ENCODE data around the gene MBD5.

The MBD5 gene

GRCh38 chr2:148306027-148306426, 285.1 kb downstream of the MBD5 start:
- Histone ChIP-seq H3K4me3 (ENCODE audit: low read length) (no peak overlapping the region), H3K36me3 (replicated peaks; ENCODE audit: low read depth, low read length) (no peaks in the 10 kb centered on the region), H3K4me2 (ENCODE audit: low read length) (no peak overlapping the region), H3K27me3 (ENCODE audit: low read depth, low read length) (no peaks in the 10 kb centered on the region), H3K9me3 (ENCODE audit: insufficient read depth, low read length) (no peaks in the 10 kb centered on the region), H3K9ac (ENCODE audit: low read length) (no peak overlapping the region), H4K20me1 (ENCODE audit: insufficient read depth, low read length) (no peaks in the 10 kb centered on the region), H2AFZ (ENCODE audit: low read depth, low read length) (no peak overlapping the region), H3K4me1 (ENCODE audit: low read length) (no peaks in the 10 kb centered on the region), H3K79me2 (ENCODE audit: low read length) (no peaks in the 10 kb centered on the region), H3K27ac (ENCODE audit: low read length) (no peak overlapping the region)
- TF ChIP-seq CTCF (IDR thresholded peaks at IDR 0.05; ENCODE audit: low read depth, low read length) (no peak), EZH2phosphoT487 (IDR thresholded peaks at IDR 0.05; ENCODE audit: low read depth) (no peak)

GRCh38 chr2:148317598-148317997, 296.7 kb downstream of the MBD5 start:
- Histone ChIP-seq H3K27ac (ENCODE audit: low read length) (no peak overlapping the region), H3K4me3 (ENCODE audit: low read length) (no peak overlapping the region), H3K36me3 (replicated peaks; ENCODE audit: low read depth, low read length) (no peaks in the 10 kb centered on the region), H3K79me2 (ENCODE audit: low read length) (no peaks in the 10 kb centered on the region), H2AFZ (ENCODE audit: low read depth, low read length) (no peak overlapping the region), H3K9ac (ENCODE audit: low read length) (no peak overlapping the region), H3K9me3 (ENCODE audit: insufficient read depth, low read length) (no peaks in the 10 kb centered on the region), H3K4me1 (ENCODE audit: low read length) (no peaks in the 10 kb centered on the region), H4K20me1 (ENCODE audit: insufficient read depth, low read length) (no peaks in the 10 kb centered on the region), H3K27me3 (ENCODE audit: low read depth, low read length) (no peaks in the 10 kb centered on the region), H3K4me2 (ENCODE audit: low read length) (no peak overlapping the region)
- no peak for TF ChIP-seq CTCF (IDR thresholded peaks at IDR 0.05; ENCODE audit: low read depth, low read length)
- no peak for TF ChIP-seq EZH2phosphoT487 (IDR thresholded peaks at IDR 0.05; ENCODE audit: low read depth)

GRCh38 chr2:148338541-148338940, 317.6 kb downstream of the MBD5 start:
- Histone ChIP-seq H4K20me1 (ENCODE audit: insufficient read depth, low read length) (no peaks in the 10 kb centered on the region), H3K9ac (ENCODE audit: low read length) (no peak overlapping the region), H2AFZ (ENCODE audit: low read depth, low read length) (no peak overlapping the region), H3K4me3 (ENCODE audit: low read length) (no peak overlapping the region), H3K9me3 (ENCODE audit: insufficient read depth, low read length) (no peaks in the 10 kb centered on the region), H3K79me2 (ENCODE audit: low read length) (no peaks in the 10 kb centered on the region), H3K4me2 (ENCODE audit: low read length) (no peak overlapping the region), H3K4me1 (ENCODE audit: low read length) (no peaks in the 10 kb centered on the region), H3K27me3 (ENCODE audit: low read depth, low read length) (no peaks in the 10 kb centered on the region), H3K27ac (ENCODE audit: low read length) (no peak overlapping the region), H3K36me3 (replicated peaks; ENCODE audit: low read depth, low read length) (peaks cover 3% of the 10 kb centered on the region)
- TF ChIP-seq EZH2phosphoT487 (IDR thresholded peaks at IDR 0.05; ENCODE audit: low read depth) (no peak), CTCF (IDR thresholded peaks at IDR 0.05; ENCODE audit: low read depth, low read length) (no peak)

GRCh38 chr2:148342086-148342485, 321.2 kb downstream of the MBD5 start:
- H3K79me2 ChIP-seq (ENCODE audit: low read length) = no peaks in the 10 kb centered on the region
- no peaks in the 10 kb centered on the region for H3K9me3 ChIP-seq (ENCODE audit: insufficient read depth, low read length)
- no peak overlapping the region for H3K4me3 ChIP-seq (ENCODE audit: low read length)
- no peaks in the 10 kb centered on the region for H3K27me3 ChIP-seq (ENCODE audit: low read depth, low read length)
- no peak overlapping the region for H2AFZ ChIP-seq (ENCODE audit: low read depth, low read length)
- no peak overlapping the region for H3K9ac ChIP-seq (ENCODE audit: low read length)
- H3K36me3 ChIP-seq (replicated peaks; ENCODE audit: low read depth, low read length) = peaks cover 3% of the 10 kb centered on the region
- no peaks in the 10 kb centered on the region for H4K20me1 ChIP-seq (ENCODE audit: insufficient read depth, low read length)
- no peak overlapping the region for H3K27ac ChIP-seq (ENCODE audit: low read length)
- TF ChIP-seq EZH2phosphoT487 (IDR thresholded peaks at IDR 0.05; ENCODE audit: low read depth) = no peak
- no peak for TF ChIP-seq CTCF (IDR thresholded peaks at IDR 0.05; ENCODE audit: low read depth, low read length)
- H3K4me1 ChIP-seq (ENCODE audit: low read length) = peaks cover 8% of the 10 kb centered on the region
- H3K4me2 ChIP-seq (ENCODE audit: low read length) = no peak overlapping the region

Data from OCI-LY3 (cell line).